AG09319 (cell line): ENCODE measurements around the gene LINGO1.

Experiments used
- DNase-seq: peaks from one replicate; pipeline ENCODE4 v3.0.0-alpha.2; 2010; ENCODE audit warnings: low read depth; ENCODE audit errors: extremely low read depth
- CTCF ChIP-seq: IDR thresholded peaks from 2 replicates; pipeline ENCODE4 v1.5.1; 2011; ENCODE audit warnings: low read depth, mild to moderate bottlenecking, inconsistent platforms, low read length, moderate library complexity

The LINGO1 gene

GRCh38 chr15:77581896-77582569 is 50.7 kb downstream of the LINGO1 start:
- no peak for TF ChIP-seq CTCF
- DNase-seq: no peak

GRCh38 chr15:77580996-77581682 is 51.6 kb downstream of the LINGO1 start:
- DNase-seq: no peak

GRCh38 chr15:77579498-77580188 is 53.1 kb downstream of the LINGO1 start:
- TF ChIP-seq CTCF: no peak
- DNase-seq: no peak

More at GRCh38 chr15:77580996-77581682, 51.6 kb downstream of the LINGO1 start:
- TF ChIP-seq CTCF: no peak

- no peak for DNase-seq
- no peak for TF ChIP-seq CTCF
These were observed 53.9 kb downstream of the LINGO1 start for GRCh38 chr15:77578641-77579372.

GRCh38 chr15:77577366-77577950 is 55.3 kb downstream of the LINGO1 start:
- TF ChIP-seq CTCF: no peak
- no peak for DNase-seq

- DNase-seq: no peak
- no peak for TF ChIP-seq CTCF
These were observed 56.2 kb downstream of the LINGO1 start for GRCh38 chr15:77576538-77576937.
